Fibroblast of villous mesenchyme (primary cell): ENCODE results near the gene FAM20B. TPM values are rescaled to one million over a fixed set of nuclear protein-coding genes. Genes with fewer than 3 reads are reported as not detected.

Experiments
- DNase-seq: peaks from one replicate; pipeline ENCODE4 v3.0.0-alpha.2; 2010; ENCODE audit warnings: low read depth
- H3K4me3 ChIP-seq: 2 replicates; pipeline ENCODE4 v1.5.1; 2011; ENCODE audit warnings: low read depth, mild to moderate bottlenecking, low read length
- CTCF ChIP-seq: IDR thresholded peaks from 2 replicates; pipeline ENCODE4 v1.5.1; 2012; ENCODE audit warnings: low read depth, mild to moderate bottlenecking, low read length; ENCODE audit not compliant: insufficient read depth
- total RNA-seq: library from RNA; depleted of rRNA; stranded (reverse); fragments of >200 nt; gene quantifications from 2 replicates; pipeline ENCODE4 v1.2.3, GENCODE V29; 2012

Gene FAM20B
- total RNA-seq, 1 donor, result 42.7 TPM

DNA sequence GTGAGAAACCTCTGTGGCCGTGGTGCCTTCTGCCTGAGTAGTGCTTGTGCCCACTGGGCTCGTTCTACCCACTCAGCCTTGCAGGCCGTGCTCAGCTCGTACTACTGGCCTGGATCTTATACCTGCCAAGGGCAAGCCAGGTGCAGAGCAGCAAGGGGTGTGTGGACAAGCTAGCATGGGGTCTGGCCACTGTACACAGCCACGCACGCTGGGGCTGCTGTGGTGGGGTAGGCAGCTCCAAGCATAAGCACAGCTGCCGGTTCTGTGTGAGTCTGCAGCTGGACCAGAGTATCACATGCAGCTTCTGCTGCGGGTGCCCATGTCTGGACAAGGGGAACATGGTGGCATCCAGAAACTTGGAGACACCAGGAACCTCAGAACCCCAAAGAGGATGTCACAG, 16.4 kb downstream of the FAM20B start:
- TF ChIP-seq CTCF, result no peak
- DNase-seq, result no peak
- H3K4me3 ChIP-seq, result no peak overlapping the region

GRCh38 chr1:179042700-179043099, 17.0 kb downstream of the FAM20B start:
- DNase-seq, result no peak
- TF ChIP-seq CTCF, result no peak
- no peak overlapping the region for H3K4me3 ChIP-seq

DNA sequence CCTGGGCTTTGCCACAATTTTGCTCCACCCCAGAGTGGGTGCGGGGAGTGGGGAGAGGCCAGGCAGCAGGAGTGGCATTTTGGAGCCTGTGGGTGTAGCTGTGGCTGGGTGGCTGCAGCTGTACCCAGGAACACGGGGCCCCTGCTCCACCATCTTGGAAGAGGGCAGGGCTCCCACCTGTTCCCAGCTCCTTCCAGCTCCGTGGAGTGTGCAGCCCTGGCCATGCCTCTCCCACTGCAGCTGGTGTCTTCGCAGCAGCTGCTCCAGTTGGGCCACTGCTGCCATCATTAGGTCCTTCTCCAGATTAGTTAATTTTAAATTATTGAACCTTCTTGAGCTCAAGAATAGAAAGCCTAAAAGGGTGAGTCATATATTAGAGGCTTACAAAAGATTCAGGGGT, 17.6 kb downstream of the FAM20B start:
- no peak overlapping the region for H3K4me3 ChIP-seq
- no peak for DNase-seq
- TF ChIP-seq CTCF, result no peak

- TF ChIP-seq CTCF, result no peak
- H3K4me3 ChIP-seq, result no peak overlapping the region
- DNase-seq, result no peak
Observed at GRCh38 chr1:179043907-179044306, 18.2 kb downstream of the FAM20B start.

- peak; percentile 76 for DNase-seq
- no peak overlapping the region for H3K4me3 ChIP-seq
- no peak for TF ChIP-seq CTCF
Observed at GRCh38 chr1:179046808-179047635, 21.3 kb downstream of the FAM20B start.

GRCh38 chr1:179047636-179047997, 21.9 kb downstream of the FAM20B start:
- no peak for TF ChIP-seq CTCF
- DNase-seq, result no peak
- no peak overlapping the region for H3K4me3 ChIP-seq
